ENCODE data around the gene ELMO1. TPM values are rescaled to one million over a fixed set of nuclear protein-coding genes. Genes with fewer than 3 reads are reported as not detected.

The ELMO1 gene
- total RNA-seq, 1 donor from 2014 or later, result 43.4 TPM

GRCh38 chr7:37061849-37062559 is 386.7 kb downstream of the ELMO1 start:
- DNase-seq (ENCODE audit: low spot score), result no peak

GRCh38 chr7:37056234-37056912 is 392.3 kb downstream of the ELMO1 start:
- DNase-seq (ENCODE audit: low spot score), result no peak

GRCh38 chr7:37054624-37055241 is 393.9 kb downstream of the ELMO1 start:
- no peak for DNase-seq (ENCODE audit: low spot score)

DNA sequence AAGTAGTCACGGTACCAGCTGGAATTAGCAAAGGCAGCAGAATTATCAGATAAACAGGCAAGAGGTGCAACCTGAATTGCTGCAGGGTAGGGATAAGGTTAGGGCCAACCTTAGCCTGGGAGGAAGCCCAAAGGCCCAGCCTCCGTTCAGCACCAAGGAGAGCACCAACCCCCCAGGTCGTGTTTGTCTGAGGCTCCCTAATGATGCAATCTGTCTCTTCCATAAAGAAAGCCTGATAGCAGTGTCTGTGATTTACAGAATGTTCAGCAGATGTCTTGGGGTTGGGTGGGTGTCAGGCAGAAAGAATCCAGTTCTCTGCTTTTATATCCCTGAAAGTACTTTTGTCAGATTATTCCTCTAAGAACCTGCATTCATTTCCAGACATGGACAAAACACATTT is 396.0 kb downstream of the ELMO1 start:
- DNase-seq (ENCODE audit: low spot score), result peak; percentile 23

- no peak for DNase-seq (ENCODE audit: low spot score)
Measured at GRCh38 chr7:37050801-37051200, 397.9 kb downstream of the ELMO1 start.

GRCh38 chr7:37048674-37049073 is 400.0 kb downstream of the ELMO1 start:
- no peak for DNase-seq (ENCODE audit: low spot score)

DNA sequence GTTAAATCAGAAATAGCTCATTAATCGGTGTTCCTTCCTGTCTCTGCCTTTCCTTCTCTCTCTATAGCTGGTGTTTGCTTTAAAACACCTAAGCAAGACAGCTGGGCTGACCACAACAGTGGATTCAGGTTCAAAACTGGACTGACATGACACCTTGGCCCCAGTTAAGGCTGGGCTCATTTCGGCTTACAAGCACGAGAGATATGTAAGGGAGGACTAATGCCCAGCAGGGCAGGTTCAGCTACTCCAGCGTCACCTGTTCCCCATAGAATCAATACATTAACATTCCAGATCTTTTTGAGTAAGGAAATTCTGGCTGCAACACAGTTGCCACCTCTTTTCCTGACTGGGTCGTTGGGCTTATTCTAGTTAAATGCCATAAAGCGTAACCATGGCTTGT is 401.4 kb downstream of the ELMO1 start:
- no peak for DNase-seq (ENCODE audit: low spot score)

- DNase-seq (ENCODE audit: low spot score), result no peak
Measured at GRCh38 chr7:37046531-37047079, 402.1 kb downstream of the ELMO1 start.

GRCh38 chr7:37045681-37046179 is 402.9 kb downstream of the ELMO1 start:
- DNase-seq (ENCODE audit: low spot score), result no peak

DNA sequence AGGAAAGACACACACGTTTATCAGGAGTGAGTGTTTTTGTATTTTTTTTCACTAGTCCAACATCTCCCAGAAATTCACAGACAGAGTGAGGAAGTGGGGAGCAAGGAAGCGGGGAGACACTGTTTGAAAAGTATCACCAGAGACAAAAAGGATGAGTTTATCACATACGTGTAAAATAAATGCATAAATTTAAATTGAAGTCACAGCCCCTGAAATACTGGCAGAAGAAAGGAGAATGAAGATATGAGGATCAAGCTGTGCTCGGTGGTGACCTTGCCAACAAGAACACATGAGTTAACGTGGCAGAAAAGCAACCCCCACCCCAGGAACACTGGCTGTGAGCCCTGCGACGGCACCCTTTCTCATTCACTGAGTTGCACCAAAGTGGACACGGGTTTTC is 407.2 kb downstream of the ELMO1 start:
- no peak for DNase-seq (ENCODE audit: low spot score)

DNA sequence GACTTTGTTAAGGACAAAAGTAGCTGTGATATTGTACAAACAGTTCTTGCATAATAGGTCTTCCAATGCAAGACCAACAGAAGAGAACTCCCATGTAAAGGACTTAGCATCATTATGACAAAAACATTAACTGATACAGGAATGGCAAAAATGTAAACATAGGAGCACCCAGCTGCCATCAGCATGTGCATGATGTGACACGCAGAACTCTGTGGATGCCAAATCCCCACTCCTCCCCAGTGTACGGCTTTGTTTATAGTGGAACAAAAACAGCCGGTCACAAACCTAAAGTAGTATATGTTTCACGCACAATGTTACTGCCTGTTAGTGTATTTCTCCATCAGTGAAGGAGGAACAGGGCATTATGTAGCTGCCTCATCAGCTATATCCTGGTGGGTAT is 408.3 kb downstream of the ELMO1 start:
- no peak for DNase-seq (ENCODE audit: low spot score)

- DNase-seq (ENCODE audit: low spot score), result no peak
Measured at GRCh38 chr7:37039131-37039749, 409.4 kb downstream of the ELMO1 start.

GRCh38 chr7:37038706-37039105 is 410.0 kb downstream of the ELMO1 start:
- no peak for DNase-seq (ENCODE audit: low spot score)

GRCh38 chr7:37037286-37037685 is 411.4 kb downstream of the ELMO1 start:
- no peak for DNase-seq (ENCODE audit: low spot score)

DNA sequence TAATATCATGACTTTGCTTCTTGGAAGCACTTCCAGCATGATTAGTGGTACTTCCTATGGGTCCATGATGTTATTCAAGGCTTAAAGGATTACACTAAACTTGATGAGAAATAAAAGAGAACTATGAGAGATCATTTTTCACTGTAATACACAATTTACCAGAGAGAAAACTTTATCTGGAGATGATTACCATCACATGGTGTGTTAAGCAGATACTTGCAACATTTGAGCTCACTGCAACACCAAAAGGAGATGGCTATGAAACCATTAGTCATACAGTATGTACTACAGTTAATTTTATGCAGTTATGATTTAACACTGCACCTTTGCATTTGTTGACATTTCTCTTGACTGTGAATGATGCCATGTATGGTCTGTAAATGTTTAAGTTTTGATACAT is 413.0 kb downstream of the ELMO1 start:
- no peak for DNase-seq (ENCODE audit: low spot score)

DNA sequence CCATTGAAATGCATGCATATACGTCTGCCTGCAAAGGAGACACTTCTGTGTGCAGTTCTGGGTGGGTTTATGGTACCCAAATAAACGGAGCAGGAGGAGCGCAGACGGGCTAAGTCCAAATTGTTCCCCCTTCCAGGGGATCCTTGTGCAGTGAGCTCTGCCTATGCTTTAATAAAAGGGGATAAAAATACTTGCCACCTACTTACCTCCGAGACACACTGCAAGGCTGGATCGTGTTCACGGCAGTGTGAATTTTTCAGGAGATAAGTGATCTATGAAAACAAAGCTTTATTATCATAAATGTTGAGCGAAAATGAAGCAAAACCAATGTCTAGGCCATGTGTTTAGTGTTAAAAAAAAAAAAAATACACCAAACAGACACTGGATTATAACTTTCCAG is 415.5 kb downstream of the ELMO1 start:
- DNase-seq (ENCODE audit: low spot score), result no peak

GRCh38 chr7:37032258-37032601 is 416.4 kb downstream of the ELMO1 start:
- DNase-seq (ENCODE audit: low spot score), result no peak

GRCh38 chr7:37031571-37032257 is 416.9 kb downstream of the ELMO1 start:
- DNase-seq (ENCODE audit: low spot score), result peak; percentile 92

DNA sequence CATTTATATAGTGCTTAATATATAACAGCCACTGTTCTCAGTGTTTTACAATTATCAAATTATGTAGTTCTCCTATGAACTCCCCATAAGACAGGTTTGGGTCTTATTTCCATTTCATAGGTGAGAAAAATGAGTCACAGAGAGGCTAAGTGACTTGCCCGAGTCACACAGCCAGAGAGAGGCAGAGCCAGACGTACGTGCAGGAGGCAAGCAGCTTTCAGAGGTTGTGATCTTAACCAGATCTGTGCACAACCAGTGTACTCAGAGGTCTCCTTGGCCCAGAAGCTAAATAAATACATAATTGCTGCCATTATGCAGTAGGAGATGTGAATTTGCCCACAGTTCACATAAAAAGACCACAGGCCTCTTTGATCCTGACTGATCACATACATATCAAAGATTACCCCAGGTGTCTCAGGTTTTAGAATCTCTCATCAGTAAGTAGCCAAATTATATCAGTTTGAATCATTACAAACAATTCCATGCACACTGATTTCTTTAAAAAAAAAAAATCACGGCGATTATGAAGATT is 419.7 kb downstream of the ELMO1 start:
- DNase-seq (ENCODE audit: low spot score), result no peak

DNA sequence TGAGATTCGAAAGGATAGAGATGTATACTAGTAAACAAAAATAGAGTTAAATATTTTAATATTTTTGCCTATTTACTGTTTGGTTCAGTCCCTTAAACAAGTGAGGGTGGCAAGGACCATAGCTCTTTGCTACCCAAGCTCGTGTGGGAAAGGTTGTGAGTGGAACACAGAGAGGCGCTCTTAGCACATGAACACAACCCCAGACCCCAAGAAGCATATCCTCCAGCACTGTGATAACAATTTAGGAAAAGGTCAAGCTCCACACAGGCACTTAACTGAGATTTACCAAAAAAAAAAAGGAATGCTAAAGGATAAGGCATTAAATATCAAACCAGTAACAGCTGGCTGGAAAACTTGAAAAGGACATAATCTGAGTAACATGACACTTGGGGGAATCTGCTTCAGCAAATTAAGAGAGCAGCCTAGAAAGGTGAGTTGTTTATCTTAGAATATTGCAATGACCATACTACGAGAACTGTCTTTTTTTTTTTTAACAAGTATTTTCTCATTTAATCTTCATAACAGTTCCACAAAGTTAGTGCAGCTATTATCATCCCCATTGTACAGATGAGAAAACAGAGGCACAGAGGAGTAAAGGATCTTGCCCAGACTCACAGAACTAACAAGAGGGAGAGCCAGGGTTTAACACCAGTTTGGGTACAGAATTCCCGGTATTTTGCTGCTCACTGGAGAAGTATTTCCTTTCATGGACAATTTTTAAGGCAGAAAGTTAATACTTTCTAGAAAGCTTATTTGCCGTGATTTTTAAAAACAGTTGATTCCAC is 420.9 kb downstream of the ELMO1 start:
- DNase-seq (ENCODE audit: low spot score), result no peak

GRCh38 chr7:37027104-37027503 is 421.6 kb downstream of the ELMO1 start:
- DNase-seq (ENCODE audit: low spot score), result no peak

Data from mucosa of gallbladder (tissue), 1 donor.